K562 (cell line): Measurements from ENCODE around the gene KLK8. TPM values are rescaled to one million over a fixed set of nuclear protein-coding genes. Genes with fewer than 3 reads are reported as not detected.

Experiments
- ATAC-seq: fragments of 200-7000 bp; cut with Tn5 transposase; 3 replicates; pipeline ENCODE4 v1.9.1; 2020; ENCODE audit warnings: moderate library complexity
- BruUV-seq: library from RNA; stranded (reverse); fragments of 400-500 nt; replicated peaks from 2 replicates; lab custom pipeline; 2021; lab: Mats Ljungman, UMichigan
- CTCF ChIA-PET: fragments of 300-600 bp; formaldehyde crosslinking; extraction: SDS; loops from one replicate; lab custom pipeline; 2021; ENCODE audit warnings: low intra/inter-chr PET ratio; lab: Yijun Ruan, JAX
- POLR2A ChIA-PET: fragments of 300-600, 350-650 bp; sonication (Branson Sonifier 250); formaldehyde crosslinking; extraction: SDS; loops from one replicate; lab custom pipeline; 2021; ENCODE audit warnings: antibody characterized with exemption, inconsistent platforms; lab: Yijun Ruan, JAX
- DNase-seq, 4 experiments: peaks; one replicate each; pipeline versions ENCODE4 v3.0.0 to v3.0.0-alpha.2; 2011 to 2018; ENCODE audit warnings: low spot score in 3 of 4, mixed read lengths in 3 of 4; ENCODE audit errors: extremely low read depth in 1 of 4
- FAIRE-seq: peaks from 2 replicates; lab custom pipeline; 2011; peaks lifted over from hg19 to GRCh38; lab: Jason Lieb, UNC
- H2AFZ ChIP-seq: 2 replicates; pipeline ENCODE4 v1.6.0; 2011; ENCODE audit warnings: low read depth, low read length, control low read depth, inconsistent platforms
- H3K27ac ChIP-seq: fragments of 200-600 bp; 3 replicates; pipeline ENCODE4 v1.8.0; 2011; ENCODE audit warnings: low read depth, mild to moderate bottlenecking, control low read depth, inconsistent platforms, low read length, moderate library complexity, mixed read lengths; ENCODE audit errors: extremely low read depth
- H3K27me3 ChIP-seq, 2 experiments: fragments of 300-600 bp in 1 of 2; 2 replicates in 1 of 2; 3 replicates in 1 of 2; pipeline versions ENCODE4 v1.6.0 to v1.8.0; 2011; ENCODE audit warnings: inconsistent platforms in 2 of 2, low read length in 2 of 2, mild to moderate bottlenecking in 1 of 2, mixed read lengths in 1 of 2, moderate library complexity in 1 of 2; ENCODE audit not compliant: control insufficient read depth in 2 of 2, insufficient read depth in 2 of 2
- H3K36me3 ChIP-seq: fragments of 300-600 bp; 3 replicates; pipeline ENCODE4 v1.8.0; 2011; ENCODE audit warnings: mild to moderate bottlenecking, low read length, inconsistent platforms; ENCODE audit not compliant: control insufficient read depth, insufficient read depth
- H3K4me1 ChIP-seq, 2 experiments: fragments of 200-600 bp in 1 of 2; replicated peaks in 1 of 2; 2 replicates in 1 of 2; 3 replicates in 1 of 2; pipeline versions ENCODE4 v1.5.1 to v1.8.0; 2011; ENCODE audit warnings: inconsistent platforms in 2 of 2, low read length in 2 of 2, mild to moderate bottlenecking in 1 of 2, mixed read lengths in 1 of 2, moderate library complexity in 1 of 2; ENCODE audit not compliant: control insufficient read depth in 2 of 2, insufficient read depth in 2 of 2
- H3K4me2 ChIP-seq: 2 replicates; pipeline ENCODE4 v1.6.1; 2011; ENCODE audit warnings: low read length, control low read depth, inconsistent platforms, mixed read lengths; ENCODE audit not compliant: insufficient read depth
- H3K4me3 ChIP-seq: fragments of 200-600 bp; sonication (generic), shearing (Covaris generic); 2 replicates; pipeline ENCODE4 v1.5.1; 2016; ENCODE audit warnings: control low read depth, inconsistent platforms
- H3K79me2 ChIP-seq: fragments of 200-600 bp; 3 replicates; pipeline ENCODE4 v1.8.0; 2011; ENCODE audit warnings: low read length, inconsistent platforms; ENCODE audit not compliant: control insufficient read depth, insufficient read depth
- H3K9ac ChIP-seq, 2 experiments: 2 replicates each; pipeline versions ENCODE4 v1.6.0 to v1.6.1; 2011; ENCODE audit warnings: low read depth in 2 of 2, low read length in 2 of 2, control low read depth in 1 of 2, inconsistent platforms in 1 of 2, mild to moderate bottlenecking in 1 of 2, mixed read lengths in 1 of 2; ENCODE audit not compliant: insufficient read depth in 1 of 2
- H3K9me1 ChIP-seq: one replicate; pipeline ENCODE4 v1.6.0; 2011; ENCODE audit warnings: inconsistent platforms, mild to moderate bottlenecking, low read length, moderate library complexity; ENCODE audit not compliant: control insufficient read depth, insufficient read depth
- H3K9me3 ChIP-seq: replicated peaks from 2 replicates; pipeline ENCODE4 v1.5.1; 2011; ENCODE audit warnings: low read depth, low read length, inconsistent platforms; ENCODE audit not compliant: control insufficient read depth, insufficient read depth
- H4K20me1 ChIP-seq: replicated peaks from 2 replicates; pipeline ENCODE4 v1.6.1; 2011; ENCODE audit warnings: low read length, inconsistent platforms, mixed read lengths; ENCODE audit not compliant: control insufficient read depth, insufficient read depth
- RREB1 ChIP-seq: fragments of 250-450 bp; sonication (Bioruptor Pico); IDR thresholded peaks from 2 replicates; pipeline ENCODE4 v1.4.0; 2020
- TSHZ1 ChIP-seq: fragments of 250-450 bp; sonication (Bioruptor Pico); IDR thresholded peaks from 2 replicates; pipeline ENCODE4 v1.4.0; 2020; ENCODE audit warnings: mild to moderate bottlenecking, moderate library complexity
- ZNF140 ChIP-seq: fragments of 250-450 bp; sonication (Bioruptor Pico); IDR thresholded peaks from 2 replicates; pipeline ENCODE4 v1.8.0; 2021; ENCODE audit warnings: moderate library complexity, mild to moderate bottlenecking, inconsistent platforms
- ZNF197 ChIP-seq: fragments of 200-800 bp; sonication (Bioruptor generic); IDR thresholded peaks from 2 replicates; pipeline ENCODE4 v1.6.1; 2016; ENCODE audit warnings: low read depth, missing genetic modification characterization, missing compliant biosample characterization
- WGBS: fragments of 100-300 bp; shearing (Covaris generic); methylation state at CpG from one replicate; pipeline ENCODE4 v1.1.6; 2016; ENCODE audit warnings: low coverage, mixed read lengths; ENCODE audit not compliant: insufficient coverage; ENCODE audit errors: missing lambda C conversion rate; 5-methylcytosine and 5-hydroxymethylcytosine counted together
- in situ Hi-C: fragments of 300-500 bp; cut with MboI; formaldehyde crosslinking; loops from 4 replicates; pipeline ENCODE4 v1.15.0; 2018; ENCODE audit warnings: inconsistent platforms, mixed read lengths
- intact Hi-C: fragments of 100-400 bp; cut with micrococcal nuclease; formaldehyde crosslinking; loops from 2 replicates; pipeline ENCODE4 v1.14.2; 2022
- polyA plus RNA-seq, 8 experiments: library from polyadenylated mRNA; depleted of rRNA in 4 of 8; stranded (reverse) in 5 of 8; unstranded in 3 of 8; fragments of >200 nt; fragmentation: Nextera tagmentation in 2 of 8; fragmentation: Illumina TruSeq in 1 of 8; extraction: Ambion mirVana in 2 of 8; extraction: Trizol in 1 of 8; gene quantifications; 2 replicates each; pipeline versions ENCODE4 v1.2.1 to v1.2.3, GENCODE V29; 2011 to 2014; ENCODE audit warnings: inconsistent platforms in 1 of 8, missing spikeins in 1 of 8
- total RNA-seq, 7 experiments: library from RNA; depleted of rRNA in 6 of 7; stranded (reverse); fragments of >200 nt in 6 of 7; fragmentation: Illumina TruSeq in 2 of 7; extraction: Trizol in 2 of 7; gene quantifications; 2 replicates each; pipeline versions ENCODE4 v1.2.1 to v1.2.3, GENCODE V29; 2011 to 2021; ENCODE audit warnings: low replicate concordance in 1 of 7

The KLK8 gene
- total and polyA plus RNA-seq, 9 of the 15 experiments (the other 6 are each of a cell fraction or from before 2014, with no cell fraction given) = 0.37 to 1.7 (median 0.76) TPM

GRCh38 chr19:51015691-51016267, 14.4 kb upstream of the KLK8 start:
- CTCF ChIA-PET = interaction anchor here (1.0 to 1.8 kb wide), 2 partner anchors 79 to 86 kb away, joined by 3 to 11 read pairs; no protein-coding TSS in a partner anchor
- DNase-seq = no peak
- in situ Hi-C loops = no loop called here
- TF ChIP-seq TSHZ1 (CRISPR knock-in tag) (no peak), ZNF140 (CRISPR knock-in tag) (no peak), ZNF197 (CRISPR knock-in tag) (no peak), RREB1 (CRISPR knock-in tag) (no peak)

More at GRCh38 chr19:51015691-51016267, 14.4 kb upstream of the KLK8 start:
- 12% methylated on average over 13 of the region's 19 CpGs for WGBS
- intact Hi-C loops = loop anchor here (2.0 kb wide), 1 partner anchor 85 kb away; no protein-coding TSS in a partner anchor
- H4K20me1 ChIP-seq = peaks cover 2% of the 10 kb centered on the region; the same call in 1 of the 2 replicates
- FAIRE-seq (no peak), ATAC-seq (no peak)
- H3K4me3 ChIP-seq = no peak overlapping the region
- no peaks in the 10 kb centered on the region for H3K9me1 ChIP-seq
- H3K27me3 ChIP-seq = peaks cover 5 to 44% of the 10 kb centered on the region in 2 experiments; a peak in 3 of 5 replicates
- H3K9ac ChIP-seq = no peak overlapping the region
- no peak overlapping the region for H3K4me2 ChIP-seq
- POLR2A ChIA-PET = interaction anchor here (0.9 to 1.1 kb wide), 2 partner anchors 17 to 77 kb away, joined by 3 read pairs; no protein-coding TSS in a partner anchor
- H3K4me1 ChIP-seq = peaks cover under 1 to 28% of the 10 kb centered on the region in 2 experiments
- H3K36me3 ChIP-seq = no peaks in the 10 kb centered on the region
- no peak overlapping the region for H2AFZ ChIP-seq
- H3K9me3 ChIP-seq = no peaks in the 10 kb centered on the region
- BruUV-seq = no TSS peak
- H3K79me2 ChIP-seq = no peaks in the 10 kb centered on the region
- no peak overlapping the region for H3K27ac ChIP-seq
